Panc1 (cell line): ENCODE data around the gene PTPRK. TPM values are rescaled to one million over a fixed set of nuclear protein-coding genes. Genes with fewer than 3 reads are reported as not detected.

Experiments used
- ATAC-seq: fragments of 200-7000 bp; cut with Tn5 transposase; 2 replicates; pipeline ENCODE4 v1.9.1; 2020; ENCODE audit warnings: mild to moderate bottlenecking, moderate library complexity
- BruUV-seq: library from RNA; stranded (reverse); fragments of 400-500 nt; replicated peaks from 2 replicates; lab custom pipeline; 2021; lab: Mats Ljungman, UMichigan
- CTCF ChIA-PET: fragments of 300-600 bp; sonication (Branson Sonifier 250); formaldehyde crosslinking; loops from one replicate; lab custom pipeline; 2022; ENCODE audit warnings: antibody characterized with exemption; lab: Charles Lee
- POLR2A ChIA-PET: fragments of 300-600 bp; sonication (Branson Sonifier 250); formaldehyde crosslinking; loops from one replicate; lab custom pipeline; 2022; ENCODE audit warnings: antibody characterized with exemption; lab: Charles Lee
- DNase-seq: peaks from one replicate; pipeline ENCODE4 v3.0.0-alpha.2; 2010; ENCODE audit warnings: low read depth, low spot score
- H3K27ac ChIP-seq: 2 replicates; pipeline ENCODE4 v1.5.1; 2011; ENCODE audit warnings: mild to moderate bottlenecking, low read length, inconsistent platforms
- H3K27me3 ChIP-seq: fragments of 200-500 bp; sonication (Bioruptor generic); 2 replicates; pipeline ENCODE4 v1.6.0; 2014; ENCODE audit warnings: low read length, inconsistent platforms; ENCODE audit not compliant: control insufficient read depth, insufficient read depth
- H3K36me3 ChIP-seq: fragments of 200-500 bp; sonication (Bioruptor generic); 2 replicates; pipeline ENCODE4 v1.5.1; 2014; ENCODE audit warnings: inconsistent platforms, mild to moderate bottlenecking, low read length, moderate library complexity; ENCODE audit not compliant: control insufficient read depth, insufficient read depth
- H3K4me1 ChIP-seq: 2 replicates; pipeline ENCODE4 v1.5.1; 2011; ENCODE audit warnings: inconsistent platforms, mild to moderate bottlenecking, low read length, moderate library complexity; ENCODE audit not compliant: control insufficient read depth, insufficient read depth
- H3K4me3 ChIP-seq, 2 experiments: 2 replicates each; pipeline ENCODE4 v1.5.1; 2011 to 2012; ENCODE audit warnings: low read depth in 2 of 2, low read length in 2 of 2, mild to moderate bottlenecking in 2 of 2, inconsistent platforms in 1 of 2, moderate library complexity in 1 of 2
- H3K9me3 ChIP-seq: fragments of 200-500 bp; sonication (Bioruptor generic); 2 replicates; pipeline ENCODE4 v1.5.1; 2014; ENCODE audit warnings: low read depth, mild to moderate bottlenecking, inconsistent platforms, low read length, moderate library complexity; ENCODE audit not compliant: control insufficient read depth, insufficient read depth
- CTCF ChIP-seq: fragments of 450-650 bp; IDR thresholded peaks from 2 replicates; pipeline ENCODE4 v1.5.1; 2017; ENCODE audit warnings: mild to moderate bottlenecking
- POLR2AphosphoS5 ChIP-seq: IDR thresholded peaks from 2 replicates; pipeline ENCODE4 v1.6.1; 2012; ENCODE audit warnings: mild to moderate bottlenecking, low read depth, low read length, moderate library complexity
- REST ChIP-seq, 2 experiments: IDR thresholded peaks; 2 replicates each; pipeline ENCODE4 v1.6.1; 2011 to 2012; ENCODE audit warnings: low read depth in 2 of 2, control low read depth in 1 of 2, low read length in 1 of 2, mild to moderate bottlenecking in 1 of 2, moderate library complexity in 1 of 2; ENCODE audit not compliant: insufficient read depth in 1 of 2
- SIN3A ChIP-seq: IDR thresholded peaks from 2 replicates; pipeline ENCODE4 v1.6.1; 2012; ENCODE audit warnings: low read depth, mild to moderate bottlenecking, low read length, moderate library complexity, borderline replicate concordance; ENCODE audit not compliant: insufficient read depth
- TCF7L2 ChIP-seq: IDR thresholded peaks from 2 replicates; pipeline ENCODE4 v1.6.1; 2011; ENCODE audit warnings: mild to moderate bottlenecking, low read depth, low read length, inconsistent platforms
- in situ Hi-C: cut with HindIII; loops from 2 replicates; pipeline ENCODE4 v1.10.0; 2016; ENCODE audit warnings: low sequenced_read_pairs, low pct_unique_long_range_greater_than_20kb
- intact Hi-C: fragments of 100-400 bp; cut with micrococcal nuclease; formaldehyde crosslinking; loops from one replicate; pipeline ENCODE4 v1.10.0; 2022; ENCODE audit not compliant: unreplicated experiment
- total RNA-seq: library from RNA; stranded (reverse); gene quantifications from one replicate; pipeline ENCODE4 v1.2.1, GENCODE V29; 2021; ENCODE audit not compliant: unreplicated experiment

Gene PTPRK
- total RNA-seq, 1 experiment from 2014 or later, result 61.8 TPM

GRCh38 chr6:128319157-128319556 lies 201.2 kb downstream of the PTPRK start:
- in situ Hi-C loops, result no loop called here

GRCh38 chr6:128316258-128316929 lies 204.0 kb downstream of the PTPRK start:
- BruUV-seq, result no TSS peak
- DNase-seq (no peak), ATAC-seq (no peak)
- Histone ChIP-seq H3K27ac (no peak overlapping the region), H3K36me3 (no peaks in the 10 kb centered on the region; the same call in 1 of the 2 replicates), H3K4me3 (no peak overlapping the region), H3K4me1 (no peaks in the 10 kb centered on the region), H3K27me3 (no peaks in the 10 kb centered on the region), H3K9me3 (no peaks in the 10 kb centered on the region)
- ChIA-PET POLR2A (no interaction called here), CTCF (no interaction called here)
- in situ Hi-C loops (no loop called here), intact Hi-C loops (no loop called here)
- TF ChIP-seq SIN3A, result no peak

More at GRCh38 chr6:128319157-128319556, 201.2 kb downstream of the PTPRK start:
- no peaks in the 10 kb centered on the region; the same call in 1 of the 2 replicates for H3K36me3 ChIP-seq
- ATAC-seq (no peak), DNase-seq (no peak)
- no TSS peak for BruUV-seq
- H3K27ac ChIP-seq, result no peak overlapping the region
- H3K27me3 ChIP-seq, result no peaks in the 10 kb centered on the region
- ChIA-PET CTCF (no interaction called here), POLR2A (no interaction called here)
- no peak overlapping the region for H3K4me3 ChIP-seq
- intact Hi-C loops, result no loop called here
- H3K9me3 ChIP-seq, result no peaks in the 10 kb centered on the region
- no peak for TF ChIP-seq CTCF
- no peak for TF ChIP-seq POLR2AphosphoS5
- TF ChIP-seq SIN3A, result no peak
- TF ChIP-seq TCF7L2, result no peak
- no peak for TF ChIP-seq REST (IDR thresholded peaks at IDR 0.05; ENCODE audit: insufficient read depth in 1 of 2, low read depth in 2 of 2, low read length in 1 of 2)
- H3K4me1 ChIP-seq, result no peaks in the 10 kb centered on the region

- Histone ChIP-seq H3K36me3 (no peaks in the 10 kb centered on the region), H3K4me1 (no peaks in the 10 kb centered on the region), H3K9me3 (no peaks in the 10 kb centered on the region), H3K4me3 (no peak overlapping the region), H3K27ac (no peak overlapping the region), H3K27me3 (no peaks in the 10 kb centered on the region)
- TF ChIP-seq SIN3A (no peak), TCF7L2 (no peak), CTCF (no peak)
- in situ Hi-C loops, result no loop called here
- no TSS peak for BruUV-seq
- ChIA-PET CTCF (no interaction called here), POLR2A (no interaction called here)
- DNase-seq (no peak), ATAC-seq (no peak)
- intact Hi-C loops, result no loop called here
Observed at GRCh38 chr6:128314190-128314589, 206.2 kb downstream of the PTPRK start.
